Islet precursor cell (in vitro differentiated cells): ENCODE data around the gene APLP2.
"Not testable (repeated sequence)": the region's sequence is repeated elsewhere in the genome, so short reads cannot be mapped to it uniquely, and the experiment has no call there.

Experiments used
- DNase-seq: peaks from one replicate; pipeline ENCODE4 v3.0.0-alpha.2; 2018

The APLP2 gene

GRCh38 chr11:130092661-130093060 lies 23.0 kb downstream of the APLP2 start:
- DNase-seq: no peak

GRCh38 chr11:130094614-130095013 lies 24.9 kb downstream of the APLP2 start:
- DNase-seq: no peak

GRCh38 chr11:130095326-130095725 lies 25.6 kb downstream of the APLP2 start:
- DNase-seq: no peak

- DNase-seq: no peak
Observed at GRCh38 chr11:130096042-130096441, 26.3 kb downstream of the APLP2 start.

GRCh38 chr11:130096823-130097222 lies 27.1 kb downstream of the APLP2 start:
- no peak for DNase-seq

GRCh38 chr11:130097285-130097684 lies 27.6 kb downstream of the APLP2 start:
- no peak for DNase-seq

GRCh38 chr11:130099356-130099755 lies 29.7 kb downstream of the APLP2 start:
- DNase-seq: no peak

GRCh38 chr11:130100381-130101095 lies 30.8 kb downstream of the APLP2 start:
- DNase-seq: no peak

GRCh38 chr11:130101661-130102060 lies 32.0 kb downstream of the APLP2 start:
- no peak for DNase-seq

GRCh38 chr11:130102301-130103249 lies 32.9 kb downstream of the APLP2 start:
- no peak for DNase-seq

- DNase-seq: no peak
Observed at GRCh38 chr11:130103296-130103814, 33.7 kb downstream of the APLP2 start.

- DNase-seq: no peak
Observed at GRCh38 chr11:130106381-130106780, 36.7 kb downstream of the APLP2 start.

- DNase-seq: not testable (repeated sequence)
Observed at GRCh38 chr11:130108671-130109070, 39.0 kb downstream of the APLP2 start.

- no peak for DNase-seq
Observed at GRCh38 chr11:130109386-130109785, 39.7 kb downstream of the APLP2 start.

- no peak for DNase-seq
Observed at GRCh38 chr11:130110339-130111108, 40.8 kb downstream of the APLP2 start.

- DNase-seq: no peak
Observed at GRCh38 chr11:130112071-130112830, 42.6 kb downstream of the APLP2 start.

- no peak for DNase-seq
Observed at GRCh38 chr11:130114281-130114680, 44.6 kb downstream of the APLP2 start.

- no peak for DNase-seq
Observed at GRCh38 chr11:130114726-130115125, 45.0 kb downstream of the APLP2 start.

GRCh38 chr11:130115218-130115617 lies 45.5 kb downstream of the APLP2 start:
- DNase-seq: no peak

GRCh38 chr11:130118165-130118564 lies 48.5 kb downstream of the APLP2 start:
- no peak for DNase-seq

GRCh38 chr11:130118636-130119387 lies 49.1 kb downstream of the APLP2 start:
- no peak for DNase-seq
